ENCODE measurements around the gene GGN. TPM values are rescaled to one million over a fixed set of nuclear protein-coding genes. Genes with fewer than 3 reads are reported as not detected.
"Not testable (repeated sequence)": the region's sequence is repeated elsewhere in the genome, so short reads cannot be mapped to it uniquely, and the experiment has no call there.

GGN gene
- total RNA-seq, 1 donor from 2014 or later = not detected

DNA sequence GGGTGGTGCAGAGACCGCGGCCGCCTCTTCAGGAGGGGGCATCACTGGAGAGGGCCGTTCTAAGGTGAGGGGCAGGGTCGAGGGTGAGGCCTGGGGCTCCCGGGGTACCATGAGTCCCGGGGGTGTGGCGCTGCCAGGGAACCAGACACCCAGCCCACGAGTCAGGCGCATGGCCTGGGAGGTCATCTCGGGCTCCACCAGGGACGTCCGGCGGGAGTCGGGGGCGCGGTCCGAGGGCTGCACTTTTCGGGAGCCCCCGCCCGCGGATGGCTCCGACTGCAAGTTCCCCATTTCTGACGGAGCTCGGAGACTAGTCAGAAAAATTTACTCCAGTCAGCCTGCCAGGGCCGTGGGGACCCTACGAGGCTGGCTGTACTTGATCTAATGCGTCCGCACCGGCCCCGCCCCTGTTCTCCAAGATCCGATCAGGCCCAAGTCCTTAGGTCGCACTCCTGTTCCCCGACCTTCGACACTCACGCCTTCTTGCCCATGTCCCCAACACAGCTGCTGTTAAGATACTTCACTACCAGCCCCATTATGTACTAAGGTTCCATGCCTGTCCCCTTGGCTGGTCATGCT, 774 bp downstream of the GGN start:
- no peak for DNase-seq (ENCODE audit: low spot score)

DNA sequence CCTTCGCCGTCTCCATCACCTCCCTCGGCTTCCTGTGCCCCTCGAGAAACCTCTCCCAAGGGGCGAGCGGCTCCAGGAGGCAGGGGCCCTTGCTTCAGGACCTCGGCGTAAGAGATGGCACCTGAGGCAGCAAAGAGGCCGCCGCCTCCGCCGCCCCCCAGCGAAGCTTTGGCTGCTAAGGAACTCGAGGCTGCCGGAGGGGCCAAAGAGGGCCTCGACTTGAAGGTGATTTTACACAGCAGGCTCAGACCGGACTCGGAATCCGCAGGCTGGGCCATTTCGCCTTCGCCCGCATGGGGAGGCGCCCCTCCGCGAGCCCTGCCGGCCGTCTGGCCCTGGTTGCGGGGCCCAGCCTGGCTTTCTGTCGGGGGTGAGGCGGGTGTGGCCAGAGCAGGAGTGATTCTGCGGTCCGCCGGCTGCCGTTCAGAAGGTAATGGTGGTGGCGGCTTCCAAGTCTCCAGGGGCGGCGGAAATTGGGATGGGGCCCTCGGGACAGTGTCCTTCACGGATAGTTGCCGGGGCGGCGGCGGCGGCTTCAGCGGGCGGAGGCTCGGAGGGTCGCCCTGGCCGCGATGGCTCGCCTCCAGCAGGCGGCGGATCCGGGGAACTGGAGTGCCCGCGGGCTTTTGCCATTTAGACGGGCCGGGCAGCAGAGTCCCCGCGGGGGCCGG, 1.4 kb downstream of the GGN start:
- DNase-seq (ENCODE audit: low spot score) = no peak

DNA sequence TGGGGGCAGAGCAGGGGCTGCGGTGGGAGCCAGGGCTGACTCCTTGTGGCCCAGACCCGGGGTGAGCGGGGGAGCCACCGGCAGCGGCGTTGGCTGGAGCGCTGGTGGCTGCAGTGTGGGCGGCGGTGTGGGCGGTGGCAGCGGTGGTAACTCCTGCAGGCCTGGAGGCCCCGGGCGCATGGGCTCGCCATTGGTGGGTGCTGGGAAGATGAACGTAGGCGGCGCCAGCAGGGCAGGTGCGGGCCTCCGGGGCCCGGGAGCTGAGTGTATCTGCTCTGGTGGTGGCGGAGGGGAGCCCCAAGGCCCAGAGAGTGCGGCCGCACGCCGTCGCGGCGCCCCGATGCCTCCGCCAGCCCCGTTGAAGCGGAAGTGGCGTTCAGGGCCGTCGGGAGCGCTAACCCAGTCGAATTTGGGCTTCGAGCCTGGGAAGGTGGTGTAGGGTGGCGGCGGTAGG, 2.0 kb downstream of the GGN start:
- DNase-seq (ENCODE audit: low spot score) = no peak

DNA sequence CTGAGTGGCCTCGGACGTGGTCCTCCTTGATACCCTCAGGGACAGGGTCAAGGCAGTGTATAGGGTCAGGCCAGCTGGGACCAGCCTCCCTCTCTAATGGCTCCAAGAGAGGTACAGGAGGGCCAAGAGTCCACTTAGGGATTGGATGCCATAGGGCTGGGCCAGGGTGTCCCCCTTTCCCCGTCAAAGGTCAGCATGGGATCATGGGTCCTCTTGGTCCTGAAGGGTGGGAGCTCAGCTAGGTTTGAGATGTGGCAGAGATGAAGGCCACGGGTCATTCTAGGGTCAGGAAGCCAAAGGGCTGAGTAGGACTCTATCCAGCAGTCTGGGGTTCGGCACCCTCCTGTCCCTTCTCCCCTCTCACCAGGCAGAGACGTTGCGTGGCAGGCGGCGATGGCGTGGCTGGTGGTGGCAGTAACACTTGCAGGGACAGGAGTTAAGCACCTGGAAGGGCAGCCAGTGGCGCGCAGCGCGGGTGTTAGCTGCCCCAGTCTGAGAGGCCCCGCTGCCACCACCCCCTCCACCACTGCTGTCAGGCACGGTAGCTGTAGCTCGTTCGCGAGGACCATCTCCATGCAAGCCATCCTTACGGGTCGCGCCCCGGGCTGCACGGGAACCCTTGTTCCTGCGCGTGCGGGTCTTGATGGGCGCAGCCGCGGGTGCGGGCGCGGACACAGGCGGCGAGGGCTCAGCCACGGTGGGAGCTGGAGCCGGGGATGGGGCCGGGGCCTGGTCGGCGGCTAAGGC, 2.6 kb downstream of the GGN start:
- no peak for DNase-seq (ENCODE audit: low spot score)

DNA sequence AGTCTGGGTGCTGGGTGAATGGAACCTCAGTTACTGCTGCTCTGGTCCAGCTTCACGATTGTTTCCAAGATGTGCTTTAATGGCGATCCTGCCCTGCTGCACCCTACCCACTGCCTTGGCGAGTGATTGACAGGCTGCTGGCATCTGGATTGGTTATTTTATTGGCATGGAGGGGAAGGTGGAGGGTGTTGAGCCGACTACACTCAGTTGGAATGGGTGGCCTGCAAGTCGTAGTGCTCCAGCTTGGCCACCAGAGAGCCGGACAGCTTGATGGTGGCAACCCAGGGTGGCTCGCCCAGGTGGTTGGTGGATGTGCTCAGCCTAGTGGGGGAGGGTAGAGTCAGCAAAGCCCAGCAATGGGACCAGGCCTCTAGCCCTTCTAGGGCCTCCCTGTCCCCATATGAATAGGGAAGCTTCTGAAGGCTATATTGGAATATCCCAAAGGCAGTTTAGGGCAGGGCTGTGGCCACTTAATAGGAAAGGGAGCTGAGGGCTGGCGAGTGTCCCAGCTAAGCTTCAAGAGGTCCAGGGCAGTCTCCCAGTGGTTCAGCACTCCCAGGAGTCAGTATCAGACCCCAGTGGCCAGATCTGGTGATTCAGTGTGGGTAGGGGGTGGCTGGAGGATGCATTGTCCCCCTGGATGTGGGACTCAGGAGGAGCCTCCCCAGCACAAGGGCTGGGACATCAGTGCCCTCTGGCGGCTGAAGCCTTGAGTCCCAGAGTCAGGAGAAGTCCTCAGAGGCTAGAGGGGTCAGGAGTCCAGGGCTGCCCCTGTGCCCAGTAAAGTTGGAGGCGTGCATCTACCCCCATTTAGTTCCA, 3.4 kb downstream of the GGN start:
- DNase-seq (ENCODE audit: low spot score) = no peak

DNA sequence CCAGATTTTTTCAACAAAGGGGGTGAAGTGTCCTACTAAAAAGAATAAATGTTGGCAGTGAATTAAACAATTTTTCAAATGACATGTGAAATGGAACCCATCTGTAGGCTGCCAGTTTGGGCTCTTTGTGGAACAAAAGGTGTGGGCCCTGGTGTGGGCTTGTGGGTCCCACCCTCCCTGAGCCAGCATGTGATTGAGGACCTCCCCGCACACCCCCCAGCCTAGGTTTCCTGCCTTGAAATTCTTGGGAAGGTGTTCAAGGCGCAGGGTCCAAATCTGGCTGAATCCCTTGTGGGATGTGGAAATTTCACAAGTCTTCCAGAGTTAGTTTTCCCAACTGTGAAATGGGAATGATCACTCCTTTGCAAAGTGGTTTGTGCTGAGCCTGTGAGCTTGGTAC, 4.1 kb downstream of the GGN start:
- no peak for DNase-seq (ENCODE audit: low spot score)

DNA sequence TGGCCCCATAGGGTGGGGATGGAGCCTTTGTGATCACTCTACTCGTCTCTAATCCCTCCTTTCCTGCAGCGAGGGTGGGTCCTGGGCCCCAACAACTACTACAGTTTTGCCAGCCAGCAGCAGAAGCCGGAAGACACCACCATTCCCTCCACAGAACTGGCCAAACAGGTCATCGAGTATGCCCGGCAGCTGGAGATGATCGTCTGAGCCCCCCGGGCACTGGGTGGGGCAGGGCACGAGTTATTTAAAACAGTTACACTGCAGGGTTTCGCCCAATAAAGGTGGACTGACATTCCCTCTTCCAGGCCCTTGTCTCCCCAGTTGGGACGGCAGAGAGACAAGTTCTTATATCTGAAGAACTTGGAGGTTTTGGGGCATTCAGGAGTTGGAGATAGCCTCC, 4.7 kb downstream of the GGN start:
- DNase-seq (ENCODE audit: low spot score) = no peak

DNA sequence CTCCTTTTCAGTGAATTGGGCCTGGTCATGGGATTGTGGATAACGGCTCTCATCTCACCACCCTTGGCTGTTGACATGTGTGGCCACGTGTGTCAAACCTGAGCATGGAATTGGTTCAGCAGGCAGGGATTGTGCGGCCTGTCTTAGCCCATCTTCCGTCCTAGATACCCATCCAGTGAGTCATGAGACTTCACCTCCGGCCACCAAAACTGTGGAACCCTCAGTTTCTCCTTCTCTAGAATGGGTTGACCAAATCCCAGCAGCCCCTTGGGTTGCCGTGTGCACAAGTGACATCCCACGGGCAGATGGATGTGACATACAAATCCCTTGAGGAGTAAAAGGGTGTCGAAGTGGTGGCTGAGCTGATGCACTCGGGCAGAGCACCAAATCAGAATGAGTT, 6.7 kb downstream of the GGN start:
- DNase-seq (ENCODE audit: low spot score) = no peak

DNA sequence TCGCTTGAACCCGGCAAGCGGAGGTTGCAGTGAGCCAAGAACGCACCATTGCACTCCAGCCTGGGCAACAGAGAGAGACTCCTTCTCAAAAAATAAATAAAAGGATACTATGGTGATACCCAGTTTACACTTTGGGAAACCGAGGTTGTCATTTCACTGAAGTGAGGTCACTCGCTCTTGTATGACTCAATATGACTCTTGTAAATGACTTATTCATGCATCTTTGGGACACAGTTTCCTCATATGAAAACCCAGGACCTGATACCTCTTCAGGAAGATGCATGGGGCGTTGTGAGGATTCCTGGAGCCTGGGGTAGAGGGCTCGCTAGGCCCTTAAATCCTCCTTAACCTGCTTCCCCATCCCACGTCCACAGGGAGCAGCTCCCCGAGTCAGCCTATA, 9.0 kb downstream of the GGN start:
- DNase-seq (ENCODE audit: low spot score) = no peak

DNA sequence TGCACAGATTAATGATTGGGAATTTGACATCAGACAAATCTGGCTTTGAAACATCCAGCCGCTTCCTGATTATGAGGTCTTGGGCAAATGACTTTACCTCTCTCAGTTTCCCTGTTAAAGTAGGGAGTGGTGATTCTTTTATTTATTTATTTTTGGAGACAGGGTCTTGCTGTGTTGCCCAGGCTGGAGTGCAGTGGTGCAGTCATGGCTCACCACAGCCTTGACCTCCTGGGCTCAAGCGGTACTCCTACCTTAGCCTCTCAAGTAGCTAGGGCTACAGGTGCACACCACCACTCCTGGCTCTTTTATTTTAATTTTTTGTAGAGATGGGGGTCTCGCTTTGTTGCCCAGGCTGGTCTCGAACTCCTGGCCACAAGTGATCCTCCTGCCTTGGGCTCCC, 10.8 kb downstream of the GGN start:
- no peak for DNase-seq (ENCODE audit: low spot score)

DNA sequence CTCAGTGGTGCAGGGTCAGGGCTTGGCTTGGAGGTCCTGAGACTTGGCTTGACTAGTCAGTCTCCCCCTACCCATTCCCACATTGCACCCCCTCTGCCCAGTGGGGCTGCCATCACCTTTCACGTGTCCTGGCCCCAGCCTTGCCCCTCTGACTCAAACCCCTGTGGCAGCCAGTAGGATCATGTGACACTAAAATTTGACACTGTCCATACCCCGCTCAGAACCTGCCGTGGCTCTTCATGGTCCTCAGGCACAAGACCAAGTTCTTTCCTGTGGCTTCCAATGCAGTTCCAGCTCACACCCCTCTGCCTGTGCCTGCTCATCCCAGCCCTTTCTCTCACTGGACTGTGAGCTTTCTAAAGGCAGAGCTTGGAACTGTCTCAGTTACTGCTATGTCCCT, 11.3 kb downstream of the GGN start:
- DNase-seq (ENCODE audit: low spot score) = no peak

DNA sequence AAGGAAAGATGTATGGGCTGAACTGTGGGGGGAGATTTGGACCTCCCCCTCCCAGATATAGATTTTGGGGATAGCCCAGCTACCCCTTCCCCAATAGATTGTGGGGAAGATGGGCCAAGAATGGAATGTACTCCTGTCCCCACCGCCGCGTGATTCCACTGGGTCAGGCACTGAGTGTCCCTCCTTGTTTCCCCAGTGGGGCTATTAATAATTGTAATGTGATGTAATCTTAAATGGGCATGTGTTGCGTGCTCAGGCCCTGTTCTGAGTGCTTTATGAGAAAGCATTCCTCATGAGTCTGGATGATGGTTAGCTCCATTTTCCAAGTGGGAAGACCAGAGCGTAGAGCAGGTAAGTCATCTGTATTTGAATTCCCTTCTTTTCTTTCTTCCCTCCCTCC, 12.1 kb downstream of the GGN start:
- no peak for DNase-seq (ENCODE audit: low spot score)

DNA sequence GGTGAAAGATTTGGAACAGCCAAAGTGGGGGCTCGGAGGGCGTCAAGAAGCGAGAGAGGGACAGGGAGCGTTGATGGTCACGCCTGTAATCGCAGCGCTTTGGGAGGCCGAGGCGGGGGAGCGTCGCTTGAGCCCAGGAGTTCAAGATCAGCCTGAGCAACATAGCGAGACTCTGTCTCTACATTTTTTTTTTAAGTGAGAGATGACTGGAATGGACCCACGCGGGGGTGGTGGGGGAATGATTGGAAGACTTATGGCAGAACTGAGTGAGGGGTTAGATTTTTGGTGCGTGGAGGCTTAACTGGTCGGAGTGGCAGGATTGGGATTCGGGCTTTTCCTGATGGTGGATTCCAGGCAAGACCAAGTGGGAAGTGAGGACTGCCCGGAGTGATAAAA, 12.7 kb downstream of the GGN start:
- no peak for DNase-seq (ENCODE audit: low spot score)

DNA sequence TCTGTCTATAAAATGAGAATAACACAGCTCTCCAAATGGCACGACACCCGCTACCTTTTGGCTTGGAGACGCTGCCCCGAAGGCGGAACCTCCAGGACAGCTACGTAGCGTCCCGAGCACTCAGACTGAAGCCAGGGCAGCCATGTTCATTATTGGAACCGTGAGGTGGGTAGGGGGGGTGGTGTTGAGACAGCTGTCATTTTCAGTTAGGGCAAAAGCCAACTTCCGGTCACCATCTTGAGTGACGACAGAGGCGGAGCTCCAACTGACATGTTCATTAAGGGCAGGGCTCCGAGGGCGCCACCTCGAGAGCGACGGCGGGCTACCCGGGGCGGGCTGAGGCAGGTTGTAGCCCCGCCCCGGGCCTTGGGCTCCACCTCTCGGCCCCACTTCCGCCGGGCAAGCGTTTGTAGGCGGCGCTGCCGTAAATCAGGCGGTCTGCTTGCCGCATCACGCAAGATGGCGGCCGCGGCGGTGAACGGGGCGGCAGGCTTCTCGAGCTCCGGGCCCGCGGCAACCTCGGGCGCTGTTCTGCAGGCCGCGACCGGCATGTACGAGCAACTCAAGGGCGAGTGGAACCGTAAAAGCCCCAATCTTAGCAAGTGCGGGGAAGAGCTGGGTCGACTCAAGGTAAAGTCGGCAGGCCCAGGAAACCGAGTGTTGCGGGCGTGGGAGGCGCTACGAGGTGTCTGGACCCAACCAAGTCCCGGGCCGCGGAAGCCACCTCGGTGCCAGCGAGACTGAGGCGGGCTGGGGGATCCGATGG, 13.3 kb downstream of the GGN start, which contains the start of gene PSMD8:
TSS of gene PSMD8 (plus strand) at position 240 of the 766 bp plus-strand sequence. CDS start at position 271, 31 bp downstream.
- peak; percentile 100 for DNase-seq (ENCODE audit: low spot score)

DNA sequence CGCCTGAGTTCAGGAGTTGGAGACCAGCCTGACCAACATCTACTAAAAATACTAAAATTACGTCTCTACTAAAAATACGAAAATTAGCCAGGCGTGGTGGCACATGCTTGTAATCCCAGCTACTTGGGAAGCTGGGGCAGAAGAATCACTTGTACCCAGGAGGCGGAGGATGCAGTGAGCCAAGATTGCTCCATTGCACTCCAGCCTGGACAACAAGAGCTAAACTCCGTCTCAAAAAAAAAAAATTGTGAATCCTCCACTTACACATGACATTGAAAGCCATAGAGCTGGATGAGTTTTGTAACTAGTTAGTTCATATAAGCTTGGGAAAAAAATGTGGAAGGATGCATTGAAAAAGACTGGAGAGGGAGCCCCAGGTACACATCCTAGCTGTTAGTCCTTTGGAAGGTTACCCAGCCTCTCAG, 13.9 kb downstream of the GGN start:
- DNase-seq (ENCODE audit: low spot score) = no peak

DNA sequence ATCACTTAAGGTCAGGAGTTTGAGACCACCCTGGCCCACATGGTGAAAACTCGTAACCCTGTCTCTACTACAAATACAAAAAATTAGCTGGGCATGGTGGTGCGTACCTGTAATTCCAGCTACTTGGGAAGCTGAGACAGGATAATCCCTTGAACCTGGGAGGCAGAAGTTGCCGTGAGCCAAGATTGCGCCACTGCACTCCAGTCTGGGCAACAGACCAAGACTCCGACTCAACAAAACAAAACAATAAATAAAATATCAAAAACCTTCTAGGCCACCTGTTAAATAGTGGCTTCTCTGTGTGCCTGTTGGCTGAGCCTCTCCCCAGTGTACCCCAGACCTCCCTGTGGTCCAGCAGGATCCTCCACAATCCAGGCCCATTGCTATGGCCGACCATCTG, 16.8 kb downstream of the GGN start:
- no peak for DNase-seq (ENCODE audit: low spot score)

DNA sequence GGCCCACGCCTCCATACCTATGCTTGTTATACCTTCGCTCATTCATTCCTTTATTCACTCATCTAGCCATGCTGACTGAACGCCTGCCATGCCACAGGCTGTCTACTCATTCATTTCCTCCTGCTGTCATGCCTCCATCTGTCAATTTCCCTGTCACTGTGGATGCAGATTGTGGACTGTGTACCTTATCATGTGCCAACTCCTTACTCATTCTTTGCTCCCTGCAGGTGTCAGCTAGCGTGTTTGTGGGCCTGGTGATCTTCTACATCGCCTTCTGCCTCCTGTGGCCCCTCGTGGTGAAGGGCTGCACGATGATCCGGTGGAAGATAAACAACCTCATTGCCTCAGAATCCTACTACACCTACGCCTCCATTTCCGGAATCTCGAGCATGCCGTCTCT, 17.5 kb downstream of the GGN start:
- DNase-seq (ENCODE audit: low spot score) = no peak

DNA sequence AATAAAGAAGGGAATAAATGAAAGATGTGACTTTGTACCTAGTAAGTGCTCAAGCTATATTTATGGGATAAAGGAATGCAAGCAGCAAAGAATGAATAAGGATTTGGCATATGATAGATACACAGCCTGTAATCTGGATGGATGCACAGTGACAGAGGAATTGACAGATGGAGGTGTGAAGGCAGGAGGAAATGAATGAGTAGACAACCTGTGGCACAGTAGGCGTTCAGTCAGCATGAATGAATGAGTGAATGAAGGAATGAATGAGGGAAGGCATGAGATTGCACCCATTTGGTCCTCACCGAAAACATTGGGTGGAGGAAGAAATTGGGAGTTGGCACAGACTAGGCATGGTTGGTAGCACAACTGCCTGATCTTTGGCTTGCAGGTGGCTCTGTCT, 18.2 kb downstream of the GGN start:
- DNase-seq (ENCODE audit: low spot score) = no peak

DNA sequence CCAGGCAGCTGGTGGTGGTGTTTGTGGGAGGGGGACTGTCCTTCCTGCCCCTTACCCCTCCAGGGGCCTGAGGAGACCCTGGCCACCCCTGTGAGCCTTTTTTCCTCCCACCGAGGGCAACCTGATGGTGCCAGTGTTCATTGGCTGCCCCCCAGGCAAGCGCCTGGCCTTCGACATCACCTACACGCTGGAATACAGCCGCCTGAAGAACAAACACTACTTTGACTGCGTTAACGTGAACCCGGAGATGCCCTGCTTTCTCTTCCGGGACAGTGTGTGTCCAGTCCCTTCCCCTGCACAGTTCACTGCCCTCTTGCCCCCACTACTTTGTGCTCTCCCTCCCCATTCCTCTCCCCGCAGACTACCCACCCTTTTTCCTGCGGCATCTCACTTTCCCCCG, 20.8 kb downstream of the GGN start:
- no peak for DNase-seq (ENCODE audit: low spot score)

DNA sequence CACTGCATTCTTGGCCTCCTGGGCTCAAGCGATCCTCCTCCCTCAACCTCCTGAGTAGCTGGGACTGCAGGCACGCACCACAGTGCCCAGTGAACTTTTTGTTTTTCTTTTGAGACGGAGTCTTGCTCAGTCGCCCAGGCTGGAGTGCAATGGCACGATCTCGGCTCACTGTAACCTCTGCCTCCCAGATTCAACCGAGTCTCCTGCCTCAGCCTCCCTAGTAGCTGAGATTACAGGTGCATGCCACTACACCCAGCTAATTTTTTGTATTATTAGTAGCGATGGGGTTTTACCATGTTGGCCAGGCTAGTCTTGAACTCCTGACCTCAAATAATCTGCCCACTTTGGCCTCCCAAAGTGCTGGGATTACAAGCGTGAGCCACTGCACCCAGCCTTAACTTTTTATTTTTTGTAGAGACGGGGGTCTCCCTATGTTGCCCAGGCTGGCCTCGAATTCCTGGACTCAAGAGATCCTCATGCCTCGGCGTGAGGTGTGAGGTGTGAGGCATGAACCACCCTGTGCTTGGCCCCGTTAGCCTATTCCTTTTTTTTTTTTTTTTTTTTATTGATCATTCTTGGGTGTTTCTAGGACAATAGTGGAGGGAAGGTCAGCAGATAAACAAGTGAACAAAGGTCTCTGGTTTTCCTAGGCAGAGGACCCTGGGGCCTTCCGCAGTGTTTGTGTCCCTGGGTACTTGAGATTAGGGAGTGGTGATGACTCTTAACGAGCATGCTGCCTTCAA, 24.7 kb downstream of the GGN start:
- not testable (repeated sequence) for DNase-seq (ENCODE audit: low spot score)

Data from umbilical cord (tissue), 2 donors.